WTC11 (cell line): ENCODE measurements around the gene MRPS14.
"Not testable (repeated sequence)": the region's sequence is repeated elsewhere in the genome, so short reads cannot be mapped to it uniquely, and the experiment has no call there.

Experiments
- ATF3 ChIP-seq: sonication (generic); formaldehyde crosslinking; conservative IDR thresholded peaks from 2 replicates; pipeline ENCODE4 v1.8.1; 2022; ENCODE audit warnings: mild to moderate bottlenecking, missing genetic modification reagents
- CREB1 ChIP-seq: sonication (generic); formaldehyde crosslinking; IDR thresholded peaks from 2 replicates; pipeline ENCODE4 v1.8.0; 2023; ENCODE audit warnings: mild to moderate bottlenecking, missing genetic modification reagents
- CREM ChIP-seq: sonication (generic); formaldehyde crosslinking; IDR thresholded peaks from 2 replicates; pipeline ENCODE4 v1.8.1; 2022; ENCODE audit warnings: mild to moderate bottlenecking, missing genetic modification reagents, moderate library complexity
- ETV6 ChIP-seq: sonication (generic); formaldehyde crosslinking; IDR thresholded peaks from 2 replicates; pipeline ENCODE4 v1.8.1; 2022; ENCODE audit warnings: mild to moderate bottlenecking, missing genetic modification reagents
- FOXP1 ChIP-seq: sonication (generic); formaldehyde crosslinking; IDR thresholded peaks from 2 replicates; pipeline ENCODE4 v1.8.0; 2022; ENCODE audit warnings: missing genetic modification reagents, mild to moderate bottlenecking, moderate library complexity, borderline replicate concordance
- JUN ChIP-seq: sonication (generic); formaldehyde crosslinking; IDR thresholded peaks from 2 replicates; pipeline ENCODE4 v1.8.0; 2023; ENCODE audit warnings: mild to moderate bottlenecking, missing genetic modification reagents
- SP1 ChIP-seq: sonication (generic); formaldehyde crosslinking; conservative IDR thresholded peaks from 2 replicates; pipeline ENCODE4 v1.8.1; 2022; ENCODE audit warnings: missing genetic modification reagents
- STAT6 ChIP-seq: sonication (generic); formaldehyde crosslinking; conservative IDR thresholded peaks from 2 replicates; pipeline ENCODE4 v1.8.1; 2023; ENCODE audit warnings: mild to moderate bottlenecking, low read depth, missing genetic modification reagents, moderate library complexity
- ZNF423 ChIP-seq: fragments of 250-450 bp; sonication (Bioruptor Pico); IDR thresholded peaks from 2 replicates; pipeline ENCODE4 v2.1.2; 2022; ENCODE audit warnings: mild to moderate bottlenecking, moderate library complexity
- TF ChIP-seq, protein P1 (sequence below): fragments of 200-600 bp; IDR thresholded peaks from 2 replicates; pipeline ENCODE4 v1.8.0; 2022; ENCODE audit warnings: antibody characterized with exemption
- TF ChIP-seq, protein P2 (sequence below): sonication (generic); formaldehyde crosslinking; IDR thresholded peaks from 2 replicates; pipeline ENCODE4 v1.8.0; 2023; ENCODE audit warnings: mild to moderate bottlenecking, missing genetic modification reagents

- TF ChIP-seq JUN; FOXP1 (CRISPR knock-in tag); ETV6 (CRISPR knock-in tag); STAT6; CREM (CRISPR knock-in tag); CREB1 (CRISPR knock-in tag); SP1 (CRISPR knock-in tag); ZNF423 (CRISPR knock-in tag); ATF3: not testable (repeated sequence)
- TF ChIP-seq, protein P1, sequence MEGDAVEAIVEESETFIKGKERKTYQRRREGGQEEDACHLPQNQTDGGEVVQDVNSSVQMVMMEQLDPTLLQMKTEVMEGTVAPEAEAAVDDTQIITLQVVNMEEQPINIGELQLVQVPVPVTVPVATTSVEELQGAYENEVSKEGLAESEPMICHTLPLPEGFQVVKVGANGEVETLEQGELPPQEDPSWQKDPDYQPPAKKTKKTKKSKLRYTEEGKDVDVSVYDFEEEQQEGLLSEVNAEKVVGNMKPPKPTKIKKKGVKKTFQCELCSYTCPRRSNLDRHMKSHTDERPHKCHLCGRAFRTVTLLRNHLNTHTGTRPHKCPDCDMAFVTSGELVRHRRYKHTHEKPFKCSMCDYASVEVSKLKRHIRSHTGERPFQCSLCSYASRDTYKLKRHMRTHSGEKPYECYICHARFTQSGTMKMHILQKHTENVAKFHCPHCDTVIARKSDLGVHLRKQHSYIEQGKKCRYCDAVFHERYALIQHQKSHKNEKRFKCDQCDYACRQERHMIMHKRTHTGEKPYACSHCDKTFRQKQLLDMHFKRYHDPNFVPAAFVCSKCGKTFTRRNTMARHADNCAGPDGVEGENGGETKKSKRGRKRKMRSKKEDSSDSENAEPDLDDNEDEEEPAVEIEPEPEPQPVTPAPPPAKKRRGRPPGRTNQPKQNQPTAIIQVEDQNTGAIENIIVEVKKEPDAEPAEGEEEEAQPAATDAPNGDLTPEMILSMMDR, result not testable (repeated sequence)
- TF ChIP-seq, protein P2, sequence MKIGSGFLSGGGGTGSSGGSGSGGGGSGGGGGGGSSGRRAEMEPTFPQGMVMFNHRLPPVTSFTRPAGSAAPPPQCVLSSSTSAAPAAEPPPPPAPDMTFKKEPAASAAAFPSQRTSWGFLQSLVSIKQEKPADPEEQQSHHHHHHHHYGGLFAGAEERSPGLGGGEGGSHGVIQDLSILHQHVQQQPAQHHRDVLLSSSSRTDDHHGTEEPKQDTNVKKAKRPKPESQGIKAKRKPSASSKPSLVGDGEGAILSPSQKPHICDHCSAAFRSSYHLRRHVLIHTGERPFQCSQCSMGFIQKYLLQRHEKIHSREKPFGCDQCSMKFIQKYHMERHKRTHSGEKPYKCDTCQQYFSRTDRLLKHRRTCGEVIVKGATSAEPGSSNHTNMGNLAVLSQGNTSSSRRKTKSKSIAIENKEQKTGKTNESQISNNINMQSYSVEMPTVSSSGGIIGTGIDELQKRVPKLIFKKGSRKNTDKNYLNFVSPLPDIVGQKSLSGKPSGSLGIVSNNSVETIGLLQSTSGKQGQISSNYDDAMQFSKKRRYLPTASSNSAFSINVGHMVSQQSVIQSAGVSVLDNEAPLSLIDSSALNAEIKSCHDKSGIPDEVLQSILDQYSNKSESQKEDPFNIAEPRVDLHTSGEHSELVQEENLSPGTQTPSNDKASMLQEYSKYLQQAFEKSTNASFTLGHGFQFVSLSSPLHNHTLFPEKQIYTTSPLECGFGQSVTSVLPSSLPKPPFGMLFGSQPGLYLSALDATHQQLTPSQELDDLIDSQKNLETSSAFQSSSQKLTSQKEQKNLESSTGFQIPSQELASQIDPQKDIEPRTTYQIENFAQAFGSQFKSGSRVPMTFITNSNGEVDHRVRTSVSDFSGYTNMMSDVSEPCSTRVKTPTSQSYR (CRISPR knock-in tag), result not testable (repeated sequence)
These were observed 21.4 kb upstream of the MRPS14 start for GRCh38 chr1:175044591-175044990.
